ES-I3 (cell line): ENCODE results near the gene DELE1.

ENCODE experiments used
- H3K36me3 ChIP-seq: 2 replicates; pipeline ENCODE4 v1.6.1; 2013; ENCODE audit warnings: mild to moderate bottlenecking, low read length, control low read depth, moderate library complexity; ENCODE audit not compliant: insufficient read depth
- H3K4me1 ChIP-seq: 2 replicates; pipeline ENCODE4 v1.6.1; 2013; ENCODE audit warnings: mild to moderate bottlenecking, control low read depth, low read length; ENCODE audit not compliant: insufficient read depth
- H3K9ac ChIP-seq: 2 replicates; pipeline ENCODE4 v1.6.1; 2013; ENCODE audit warnings: low read depth, mild to moderate bottlenecking, low read length, moderate library complexity
- H3K9me3 ChIP-seq: 2 replicates; pipeline ENCODE4 v1.6.1; 2013; ENCODE audit warnings: mild to moderate bottlenecking, low read length, moderate library complexity; ENCODE audit not compliant: control insufficient read depth, insufficient read depth

DELE1 gene

GRCh38 chr5:141949511-141949910, 25.8 kb downstream of the DELE1 start:
- H3K9me3 ChIP-seq = no peaks in the 10 kb centered on the region

DNA sequence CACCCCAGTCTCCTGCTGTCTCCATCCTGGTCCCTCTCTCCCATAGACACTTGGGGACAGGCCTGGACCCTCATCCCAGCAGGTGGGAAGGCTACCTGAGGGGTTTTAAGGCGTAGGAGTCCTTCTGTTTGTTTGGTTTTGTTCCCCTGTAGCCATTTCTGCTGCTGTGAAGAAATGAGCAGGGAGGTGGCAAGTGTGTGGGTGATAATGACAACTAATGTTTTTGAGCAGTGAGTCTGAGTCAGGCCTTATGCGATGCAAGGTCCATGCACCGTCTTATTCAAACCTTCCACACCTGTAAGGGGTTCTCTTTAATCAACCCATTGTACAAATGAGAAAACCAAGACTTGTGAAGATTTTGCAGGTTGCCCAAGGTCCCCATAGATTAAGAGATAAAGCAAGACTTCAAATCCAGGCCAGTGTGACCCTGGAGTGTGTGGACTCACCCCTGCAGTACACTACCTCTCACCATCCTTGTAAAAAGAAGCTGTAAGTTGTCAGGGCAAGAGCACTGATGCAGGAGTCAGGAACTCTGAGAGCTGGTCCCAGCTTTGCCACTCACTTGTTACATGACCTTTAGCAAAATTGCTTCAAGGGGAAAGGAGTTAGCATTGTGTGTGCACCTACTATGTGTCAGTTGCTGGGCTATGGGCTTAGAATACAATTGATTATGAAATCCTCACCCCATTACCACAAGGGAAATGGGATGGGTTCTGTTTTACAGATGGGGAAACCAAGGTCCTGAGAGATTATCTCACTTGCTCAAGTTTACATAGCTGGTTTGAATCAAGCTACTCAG, 26.7 kb downstream of the DELE1 start:
- Histone ChIP-seq H3K9me3 (no peaks in the 10 kb centered on the region), H3K9ac (no peak overlapping the region), H3K36me3 (no peaks in the 10 kb centered on the region), H3K4me1 (peaks cover 13% of the 10 kb centered on the region; the same call in 1 of the 2 replicates)

More at GRCh38 chr5:141949511-141949910, 25.8 kb downstream of the DELE1 start:
- H3K36me3 ChIP-seq = no peaks in the 10 kb centered on the region
- H3K9ac ChIP-seq = no peak overlapping the region
- peaks cover 19% of the 10 kb centered on the region; the same call in 1 of the 2 replicates for H3K4me1 ChIP-seq

DNA sequence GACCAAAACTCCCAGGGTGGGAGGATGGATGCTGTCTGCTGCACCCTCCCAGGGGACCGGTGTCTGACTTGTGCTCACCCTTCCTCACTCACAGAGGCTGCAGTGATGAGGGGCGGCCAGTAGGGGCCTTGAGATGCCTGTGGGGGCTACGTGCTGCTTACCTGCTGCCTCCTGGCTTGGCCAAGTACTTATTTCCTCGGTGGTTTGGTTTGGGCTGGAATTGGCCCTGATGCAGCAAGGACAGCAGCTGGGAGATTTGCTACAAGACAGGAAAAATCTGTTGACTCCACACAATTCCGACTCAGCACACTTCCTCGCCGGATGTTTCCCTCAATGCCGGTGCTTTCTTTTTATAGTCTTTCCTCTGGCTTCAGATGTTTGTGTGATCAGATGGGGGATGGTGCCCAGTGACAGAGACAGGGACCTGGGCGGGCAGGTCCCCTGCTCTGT, 27.7 kb downstream of the DELE1 start:
- H3K9ac ChIP-seq = no peak overlapping the region
- no peaks in the 10 kb centered on the region for H3K36me3 ChIP-seq
- H3K4me1 ChIP-seq = peaks cover 4% of the 10 kb centered on the region; the same call in 1 of the 2 replicates
- H3K9me3 ChIP-seq = no peaks in the 10 kb centered on the region

DNA sequence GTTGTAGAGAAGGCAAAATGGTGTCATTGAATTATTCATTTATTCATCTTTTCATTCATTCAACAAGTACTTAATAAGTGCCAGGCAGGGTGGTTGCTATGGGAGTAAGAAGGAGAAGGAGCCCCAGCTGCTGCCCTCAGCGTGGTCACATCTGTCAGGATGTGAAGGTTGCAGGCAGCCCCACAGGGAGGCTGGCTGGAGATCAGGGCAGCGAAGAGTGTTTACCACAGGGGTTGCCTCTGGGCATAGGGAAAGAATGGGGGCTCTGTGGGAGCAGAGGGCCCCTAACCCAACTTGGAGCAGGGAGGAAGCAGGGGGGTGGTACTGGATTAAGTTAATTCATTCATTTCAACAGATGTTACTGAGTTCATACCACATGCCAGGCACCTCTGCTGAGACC, 28.3 kb downstream of the DELE1 start:
- H3K4me1 ChIP-seq = 0 out of 2 replicates have a peak, but pooled peaks cover 4% of the 10 kb centered on the region
- H3K9ac ChIP-seq = no peak overlapping the region
- no peaks in the 10 kb centered on the region for H3K9me3 ChIP-seq
- no peaks in the 10 kb centered on the region for H3K36me3 ChIP-seq

- H3K4me1 ChIP-seq = 0 out of 2 replicates have a peak, but pooled peaks cover 13% of the 10 kb centered on the region
- H3K9ac ChIP-seq = no peak overlapping the region
Observed at GRCh38 chr5:141954194-141954593, 30.5 kb downstream of the DELE1 start.

GRCh38 chr5:141957367-141957996, 33.8 kb downstream of the DELE1 start:
- Histone ChIP-seq H3K36me3 (no peaks in the 10 kb centered on the region), H3K9ac (no peak overlapping the region), H3K4me1 (peaks cover 14% of the 10 kb centered on the region; the same call in 1 of the 2 replicates)

More at GRCh38 chr5:141954194-141954593, 30.5 kb downstream of the DELE1 start:
- Histone ChIP-seq H3K36me3 (no peaks in the 10 kb centered on the region), H3K9me3 (no peaks in the 10 kb centered on the region)

DNA sequence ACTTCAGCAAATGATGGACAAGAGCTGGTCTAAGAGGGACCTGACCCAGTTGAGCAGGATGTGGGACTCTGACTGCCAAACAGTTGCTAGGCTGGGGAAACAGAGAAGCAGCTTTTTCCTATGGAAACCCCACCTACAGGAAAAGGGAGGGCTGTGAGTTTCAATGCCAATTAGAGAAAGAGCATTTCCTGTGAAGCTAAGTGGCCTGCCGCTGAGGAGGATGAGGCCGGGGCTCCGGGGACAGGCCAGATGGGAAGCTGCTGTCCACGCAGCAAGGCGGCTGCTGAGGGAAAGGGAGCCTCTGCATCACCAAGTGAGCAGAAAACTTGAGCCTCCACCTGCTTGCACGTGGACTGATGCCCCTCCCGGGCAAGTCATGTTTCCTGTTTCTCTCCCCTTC, 34.4 kb downstream of the DELE1 start, which contains the start of gene PCDH12:
Gene PCDH12, minus strand, starts transcription at position 90 of the 400 bp plus-strand sequence. CDS start 351 bp downstream, outside the sequence.
- H3K9me3 ChIP-seq = no peaks in the 10 kb centered on the region
- H3K9ac ChIP-seq = no peak within 1 kb of the TSS
- H3K4me1 ChIP-seq = peaks cover 14% of the 10 kb centered on the region; the same call in 1 of the 2 replicates
- H3K36me3 ChIP-seq = no peaks in the 10 kb centered on the region

More at GRCh38 chr5:141957367-141957996, 33.8 kb downstream of the DELE1 start:
- no peaks in the 10 kb centered on the region for H3K9me3 ChIP-seq

DNA sequence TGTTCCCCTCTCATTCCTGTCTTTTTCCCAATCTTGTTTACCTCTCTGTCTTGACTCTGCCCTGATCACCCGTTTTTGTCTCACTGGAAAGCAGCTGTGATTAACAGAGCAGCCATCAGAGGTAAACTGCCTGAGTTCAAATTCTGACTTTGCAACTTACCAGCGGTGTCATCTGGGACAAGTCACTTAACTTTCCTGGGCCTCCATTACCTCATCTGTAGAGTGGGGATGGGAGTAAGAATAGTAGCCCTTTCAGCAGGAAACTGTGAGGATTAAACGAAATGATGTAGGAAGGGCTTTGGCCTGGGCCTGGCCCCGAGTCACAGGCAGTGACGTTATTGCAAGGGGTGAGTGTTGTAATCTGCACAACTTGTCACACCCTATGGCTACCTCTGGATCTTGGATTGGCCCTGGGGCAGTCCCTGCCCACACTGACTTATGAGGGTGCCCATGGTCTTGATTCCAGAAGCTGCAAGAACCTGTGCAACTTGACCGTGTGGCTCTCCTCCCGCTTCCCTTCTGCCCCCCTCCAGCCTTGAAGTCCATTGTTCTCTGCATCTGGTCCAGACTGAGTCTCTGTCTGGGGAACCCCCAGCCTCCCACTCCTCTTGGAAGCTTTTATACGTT, 35.0 kb downstream of the DELE1 start:
- Histone ChIP-seq H3K9me3 (no peaks in the 10 kb centered on the region), H3K4me1 (peaks cover 14% of the 10 kb centered on the region; the same call in 1 of the 2 replicates), H3K9ac (no peak overlapping the region), H3K36me3 (no peaks in the 10 kb centered on the region)

- Histone ChIP-seq H3K4me1 (peaks cover 14% of the 10 kb centered on the region; the same call in 1 of the 2 replicates), H3K9me3 (no peaks in the 10 kb centered on the region), H3K36me3 (no peaks in the 10 kb centered on the region), H3K9ac (no peak overlapping the region)
Observed at GRCh38 chr5:141960018-141960417, 36.3 kb downstream of the DELE1 start.

- H3K9ac ChIP-seq = no peak overlapping the region
- H3K4me1 ChIP-seq = peaks cover 14% of the 10 kb centered on the region; the same call in 1 of the 2 replicates
- H3K36me3 ChIP-seq = no peaks in the 10 kb centered on the region
- H3K9me3 ChIP-seq = no peaks in the 10 kb centered on the region
Observed at GRCh38 chr5:141960449-141961323, 37.0 kb downstream of the DELE1 start.

DNA sequence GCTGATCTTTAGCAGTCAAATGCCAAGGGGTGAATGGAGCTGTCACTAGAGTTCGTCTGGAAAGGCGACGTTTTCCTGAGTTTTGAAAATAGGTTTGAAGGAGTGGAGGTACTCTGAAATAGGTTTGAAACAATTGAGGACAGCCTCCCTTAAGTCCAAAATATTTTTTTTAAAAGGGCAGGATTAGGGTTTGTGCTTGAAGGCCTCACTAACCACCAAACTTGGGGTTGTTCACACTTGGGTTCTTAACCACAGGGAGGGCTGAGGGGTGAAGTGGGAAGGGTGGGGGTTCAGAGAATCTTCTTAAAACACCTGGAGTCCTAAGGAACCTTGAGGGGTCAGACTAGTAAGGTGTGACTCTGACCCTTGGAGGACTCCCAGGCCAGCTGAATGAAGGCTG, 37.8 kb downstream of the DELE1 start:
- Histone ChIP-seq H3K4me1 (peaks cover 14% of the 10 kb centered on the region; the same call in 1 of the 2 replicates), H3K36me3 (no peaks in the 10 kb centered on the region), H3K9ac (no peak overlapping the region), H3K9me3 (no peaks in the 10 kb centered on the region)

GRCh38 chr5:141963701-141964100, 40.0 kb downstream of the DELE1 start:
- Histone ChIP-seq H3K9ac (no peak overlapping the region), H3K9me3 (no peaks in the 10 kb centered on the region), H3K36me3 (no peaks in the 10 kb centered on the region), H3K4me1 (peaks cover 5% of the 10 kb centered on the region; the same call in 1 of the 2 replicates)

DNA sequence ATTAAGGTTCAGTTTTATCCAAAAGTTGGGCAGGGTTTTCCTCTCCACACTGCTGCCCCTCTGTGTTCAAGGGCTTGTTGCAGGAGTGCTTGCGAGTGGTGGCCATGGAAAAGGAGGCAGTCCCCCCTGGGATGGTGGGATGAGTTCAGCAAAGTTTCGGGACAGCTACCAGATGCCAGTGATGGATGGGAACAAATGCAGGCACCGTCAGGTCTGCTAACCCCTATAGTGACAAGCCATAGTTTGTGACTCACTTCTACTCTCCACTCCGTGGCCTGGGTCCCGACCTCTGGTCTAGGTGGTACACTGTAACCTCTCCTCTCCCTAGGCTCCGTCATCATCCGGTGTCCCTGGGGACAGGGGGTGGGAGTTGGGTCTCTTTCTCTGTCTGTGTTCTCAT, 41.4 kb downstream of the DELE1 start:
- H3K36me3 ChIP-seq = no peaks in the 10 kb centered on the region
- H3K9me3 ChIP-seq = no peaks in the 10 kb centered on the region
- no peak overlapping the region for H3K9ac ChIP-seq
- H3K4me1 ChIP-seq = peaks cover 6% of the 10 kb centered on the region
